H1 (cell line): ENCODE results near the gene NAALADL1. TPM values are rescaled to one million over a fixed set of nuclear protein-coding genes. Genes with fewer than 3 reads are reported as not detected.

Source experiments
- BRCA1 ChIP-seq: IDR thresholded peaks from 2 replicates; pipeline ENCODE4 v1.6.1; 2012; ENCODE audit warnings: low read depth, low read length, improper control_type of control experiment
- CHD2 ChIP-seq: IDR thresholded peaks from 2 replicates; pipeline ENCODE4 v1.6.1; 2012; ENCODE audit warnings: low read length, improper control_type of control experiment
- EGR1 ChIP-seq: IDR thresholded peaks from 2 replicates; pipeline ENCODE4 v1.6.1; 2011; ENCODE audit warnings: low read depth, low read length, borderline replicate concordance
- EZH2 ChIP-seq: fragments of 200-600 bp; sonication (generic); IDR thresholded peaks from 2 replicates; pipeline ENCODE4 v1.7.1; 2012; ENCODE audit warnings: low read depth, mild to moderate bottlenecking, moderate library complexity, low read length, inconsistent platforms; ENCODE audit not compliant: severe bottlenecking
- FOSL1 ChIP-seq: IDR thresholded peaks from 2 replicates; pipeline ENCODE4 v1.6.1; 2011; ENCODE audit warnings: mild to moderate bottlenecking, low read depth, low read length, moderate library complexity; ENCODE audit not compliant: insufficient read depth
- JUND ChIP-seq: IDR thresholded peaks from 2 replicates; pipeline ENCODE4 v1.6.1; 2011; ENCODE audit warnings: mild to moderate bottlenecking, improper control_type of control experiment, low read length
- KDM4A ChIP-seq: IDR thresholded peaks from one replicate; pipeline ENCODE4 v1.7.1; 2012; ENCODE audit warnings: low read depth, mild to moderate bottlenecking, moderate library complexity, low read length, inconsistent platforms; ENCODE audit not compliant: severe bottlenecking
- KDM5A ChIP-seq: fragments of 200-600 bp; IDR thresholded peaks from 2 replicates; pipeline ENCODE4 v1.7.1; 2012; ENCODE audit warnings: mild to moderate bottlenecking, low read length, inconsistent platforms, mixed read lengths
- POLR2AphosphoS5 ChIP-seq: IDR thresholded peaks from 2 replicates; pipeline ENCODE4 v1.6.1; 2011; ENCODE audit warnings: low read depth, low read length
- RBBP5 ChIP-seq: IDR thresholded peaks from 2 replicates; pipeline ENCODE4 v1.7.1; 2012; ENCODE audit warnings: low read depth, mild to moderate bottlenecking, inconsistent platforms, low read length, moderate library complexity, borderline replicate concordance
- RFX5 ChIP-seq: IDR thresholded peaks from 2 replicates; pipeline ENCODE4 v1.6.1; 2011; ENCODE audit warnings: low read depth, low read length, improper control_type of control experiment, borderline replicate concordance
- SP2 ChIP-seq: IDR thresholded peaks from 2 replicates; pipeline ENCODE4 v1.6.1; 2012; ENCODE audit warnings: mild to moderate bottlenecking, low read length, inconsistent platforms
- SRF ChIP-seq: IDR thresholded peaks from 2 replicates; pipeline ENCODE4 v1.6.1; 2011; ENCODE audit warnings: mild to moderate bottlenecking, low read depth, low read length, moderate library complexity
- TBP ChIP-seq: IDR thresholded peaks from 2 replicates; pipeline ENCODE4 v1.6.1; 2011; ENCODE audit warnings: low read depth, low read length, improper control_type of control experiment
- TCF12 ChIP-seq: IDR thresholded peaks from 2 replicates; pipeline ENCODE4 v1.6.1; 2011; ENCODE audit warnings: low read depth, mild to moderate bottlenecking, low read length
- ZNF274 ChIP-seq: IDR thresholded peaks from 2 replicates; pipeline ENCODE4 v1.7.0; 2012; ENCODE audit warnings: low read length, borderline replicate concordance; ENCODE audit errors: extremely low read depth
- polyA plus RNA-seq, 7 experiments: library from polyadenylated mRNA; depleted of rRNA in 3 of 7; stranded (reverse) in 5 of 7; unstranded in 2 of 7; fragments of >200 nt in 5 of 7; fragments of 200-250 nt in 2 of 7; gene quantifications; 1 replicate in 5 of 7; 2 replicates in 1 of 7; 4 replicates in 1 of 7; pipeline versions ENCODE4 v1.2.1 to v1.2.3, GENCODE V29; 2011 to 2013; ENCODE audit warnings: missing spikeins in 2 of 7, mixed read lengths in 2 of 7
- total RNA-seq: library from RNA; stranded (reverse); fragmentation: NEBNext Ultra II Directional; extraction: Animal tissue kit (Norgen Biotek cat#: 25700); gene quantifications from 2 replicates; pipeline ENCODE4 v1.2.1, GENCODE V29; 2021
- TF ChIP-seq, protein P1 (sequence below): IDR thresholded peaks from 2 replicates; pipeline ENCODE4 v1.6.1; 2011; ENCODE audit warnings: low read depth, mild to moderate bottlenecking, low read length; ENCODE audit not compliant: insufficient read depth
- TF ChIP-seq, protein P2 (sequence below), 3 experiments: IDR thresholded peaks; 1 replicate in 2 of 3; 2 replicates in 1 of 3; pipeline versions ENCODE4 v1.5.1 to v1.6.1; 2011; ENCODE audit warnings: low read length in 3 of 3, mild to moderate bottlenecking in 3 of 3, inconsistent platforms in 2 of 3, low read depth in 1 of 3, moderate library complexity in 1 of 3; ENCODE audit not compliant: insufficient read depth in 1 of 3; ENCODE audit errors: control extremely low read depth in 1 of 3
- TF ChIP-seq, protein P3 (sequence below): IDR thresholded peaks from 2 replicates; pipeline ENCODE4 v1.6.1; 2012; ENCODE audit warnings: inconsistent platforms

NAALADL1 gene
- total and polyA plus RNA-seq, 2 of the 8 experiments (the other 6 are each of a cell fraction or from before 2014, with no cell fraction given): 7.5 to 9.9 TPM

DNA sequence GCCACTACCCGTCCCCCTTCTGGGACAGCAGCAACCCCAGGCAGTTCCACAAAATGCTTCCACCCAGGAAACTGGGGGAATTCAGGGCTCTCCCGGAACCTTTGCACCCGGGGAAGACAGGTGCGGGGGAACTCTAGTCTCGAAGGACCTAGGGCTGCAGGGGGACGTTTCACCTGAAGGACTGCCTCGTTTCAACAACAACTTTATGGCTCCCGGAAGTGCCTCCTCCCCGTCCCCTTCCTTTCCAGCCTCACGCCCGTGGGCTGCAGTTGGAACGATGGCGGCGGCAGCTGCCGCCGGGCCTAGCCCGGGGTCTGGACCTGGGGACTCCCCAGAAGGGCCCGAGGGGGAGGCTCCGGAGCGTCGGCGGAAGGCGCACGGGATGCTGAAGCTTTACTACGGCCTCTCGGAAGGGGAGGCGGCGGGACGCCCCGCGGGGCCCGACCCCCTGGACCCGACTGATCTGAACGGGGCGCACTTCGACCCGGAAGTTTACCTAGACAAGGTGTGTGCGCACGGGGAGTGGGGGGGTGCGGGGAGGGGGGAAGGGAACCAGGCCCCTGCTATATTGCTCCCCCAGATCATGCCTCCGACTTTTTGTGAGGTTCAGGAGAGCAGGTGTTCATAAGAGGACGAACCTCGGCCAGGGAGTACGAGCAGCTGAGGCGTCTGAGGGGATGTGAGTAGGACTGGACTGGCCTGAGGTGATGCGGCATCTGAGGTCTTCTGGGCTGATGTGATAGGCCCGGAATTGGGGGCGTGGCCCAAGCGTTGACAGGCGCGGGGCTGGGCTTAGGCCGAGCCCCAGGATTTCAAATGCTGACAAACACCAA is 37.8 kb upstream of the NAALADL1 start, which contains the start of gene VPS51 (continued):
- TF ChIP-seq EZH2 (no peak), JUND (no peak; the same call in 1 of the 2 replicates), CHD2 (peak; percentile 86), KDM5A (peak; percentile 89), TBP (peak; percentile 90), SRF (peak; percentile 77), BRCA1 (peak; percentile 68), EGR1 (peak; percentile 86), POLR2AphosphoS5 (peak; percentile 92), ZNF274 (no peak), TCF12 (peak; percentile 92), KDM4A (peak; percentile 83), SP2 (no peak), RFX5 (no peak), RBBP5 (0 out of 2 replicates have a peak, but pooled peaks have one; percentile 71), FOSL1 (no peak)
- TF ChIP-seq, protein P1, sequence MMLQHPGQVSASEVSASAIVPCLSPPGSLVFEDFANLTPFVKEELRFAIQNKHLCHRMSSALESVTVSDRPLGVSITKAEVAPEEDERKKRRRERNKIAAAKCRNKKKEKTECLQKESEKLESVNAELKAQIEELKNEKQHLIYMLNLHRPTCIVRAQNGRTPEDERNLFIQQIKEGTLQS: peak; percentile 73; the same call in 1 of the 2 replicates
- TF ChIP-seq, protein P2, sequence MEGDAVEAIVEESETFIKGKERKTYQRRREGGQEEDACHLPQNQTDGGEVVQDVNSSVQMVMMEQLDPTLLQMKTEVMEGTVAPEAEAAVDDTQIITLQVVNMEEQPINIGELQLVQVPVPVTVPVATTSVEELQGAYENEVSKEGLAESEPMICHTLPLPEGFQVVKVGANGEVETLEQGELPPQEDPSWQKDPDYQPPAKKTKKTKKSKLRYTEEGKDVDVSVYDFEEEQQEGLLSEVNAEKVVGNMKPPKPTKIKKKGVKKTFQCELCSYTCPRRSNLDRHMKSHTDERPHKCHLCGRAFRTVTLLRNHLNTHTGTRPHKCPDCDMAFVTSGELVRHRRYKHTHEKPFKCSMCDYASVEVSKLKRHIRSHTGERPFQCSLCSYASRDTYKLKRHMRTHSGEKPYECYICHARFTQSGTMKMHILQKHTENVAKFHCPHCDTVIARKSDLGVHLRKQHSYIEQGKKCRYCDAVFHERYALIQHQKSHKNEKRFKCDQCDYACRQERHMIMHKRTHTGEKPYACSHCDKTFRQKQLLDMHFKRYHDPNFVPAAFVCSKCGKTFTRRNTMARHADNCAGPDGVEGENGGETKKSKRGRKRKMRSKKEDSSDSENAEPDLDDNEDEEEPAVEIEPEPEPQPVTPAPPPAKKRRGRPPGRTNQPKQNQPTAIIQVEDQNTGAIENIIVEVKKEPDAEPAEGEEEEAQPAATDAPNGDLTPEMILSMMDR (IDR thresholded peaks at IDR 0.05; ENCODE audit: control extremely low read depth in 1 of 3, insufficient read depth in 1 of 3, low read depth in 1 of 3, low read length in 3 of 3): no peak
- TF ChIP-seq, protein P3, sequence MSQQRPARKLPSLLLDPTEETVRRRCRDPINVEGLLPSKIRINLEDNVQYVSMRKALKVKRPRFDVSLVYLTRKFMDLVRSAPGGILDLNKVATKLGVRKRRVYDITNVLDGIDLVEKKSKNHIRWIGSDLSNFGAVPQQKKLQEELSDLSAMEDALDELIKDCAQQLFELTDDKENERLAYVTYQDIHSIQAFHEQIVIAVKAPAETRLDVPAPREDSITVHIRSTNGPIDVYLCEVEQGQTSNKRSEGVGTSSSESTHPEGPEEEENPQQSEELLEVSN: peak; percentile 60
